HG02759 (cell line): ENCODE results near the gene CDC37L1.
A peak's percentile ranks its signal among the peaks of the same experiment; 100 is the strongest.

ENCODE experiments used
- ATAC-seq: cut with Tn5 transposase; IDR thresholded peaks from one replicate; pipeline ENCODE4 v1.9.1; 2021; ENCODE audit warnings: mild to moderate bottlenecking, moderate library complexity; ENCODE audit not compliant: unreplicated experiment

The CDC37L1 gene

DNA sequence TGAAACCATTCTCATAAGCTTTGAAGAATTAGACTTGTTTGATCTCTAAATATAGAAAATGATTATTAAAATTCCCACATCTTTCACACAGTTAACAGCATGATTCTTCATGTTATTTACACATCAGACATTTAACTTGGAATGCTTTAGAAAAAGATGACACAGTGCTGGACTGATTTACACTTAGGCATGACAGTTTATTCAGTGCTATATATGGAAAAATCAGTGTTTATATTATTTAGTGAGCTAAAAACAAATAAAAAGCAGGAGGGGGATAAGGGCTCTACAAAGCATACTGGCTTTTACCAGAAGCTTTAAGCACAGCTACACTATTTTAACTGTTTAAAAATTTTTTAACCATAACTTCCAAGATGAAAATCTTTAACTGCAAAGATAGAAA lies 30.0 kb downstream of the CDC37L1 start:
- ATAC-seq, result no peak

DNA sequence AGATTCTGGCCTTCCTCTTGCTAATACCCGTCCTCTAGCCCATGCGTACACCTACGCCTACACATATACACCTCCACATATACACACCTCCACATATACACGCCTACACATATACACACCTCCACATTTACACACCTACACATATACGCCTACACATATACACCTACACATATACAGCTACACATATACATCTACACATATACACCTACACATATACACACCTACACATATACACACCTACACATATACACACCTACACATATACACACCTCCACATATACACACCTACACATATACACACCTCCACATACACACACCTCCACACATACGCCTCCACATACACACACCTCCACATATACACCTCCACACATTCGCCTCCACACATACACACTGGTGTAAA lies 34.5 kb downstream of the CDC37L1 start:
- no peak for ATAC-seq

- ATAC-seq, result no peak
These were observed 35.1 kb downstream of the CDC37L1 start for GRCh38 chr9:4714266-4715016.

GRCh38 chr9:4716163-4716562 lies 36.8 kb downstream of the CDC37L1 start:
- no peak for ATAC-seq

- no peak for ATAC-seq
These were observed 38.4 kb downstream of the CDC37L1 start for GRCh38 chr9:4717815-4718214.

DNA sequence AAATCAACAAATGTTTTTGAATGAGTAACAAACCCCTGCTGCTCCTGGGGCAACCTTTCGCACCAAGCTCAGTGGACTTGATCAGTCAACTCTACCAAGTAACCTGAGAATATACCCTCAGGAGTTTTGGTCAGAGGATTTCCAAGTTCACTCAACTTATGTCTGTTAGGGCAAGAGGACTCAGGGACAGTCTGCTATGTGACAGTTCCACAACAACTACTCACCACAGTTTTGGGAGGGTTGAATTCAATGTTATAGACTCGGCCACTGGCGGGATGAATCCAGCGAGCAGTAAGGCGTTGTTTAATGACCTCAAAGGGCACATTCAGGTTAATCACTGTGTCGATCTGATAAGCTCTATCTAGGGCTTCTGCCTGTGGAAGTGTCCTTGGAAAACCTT lies 39.5 kb downstream of the CDC37L1 start:
- no peak for ATAC-seq

DNA sequence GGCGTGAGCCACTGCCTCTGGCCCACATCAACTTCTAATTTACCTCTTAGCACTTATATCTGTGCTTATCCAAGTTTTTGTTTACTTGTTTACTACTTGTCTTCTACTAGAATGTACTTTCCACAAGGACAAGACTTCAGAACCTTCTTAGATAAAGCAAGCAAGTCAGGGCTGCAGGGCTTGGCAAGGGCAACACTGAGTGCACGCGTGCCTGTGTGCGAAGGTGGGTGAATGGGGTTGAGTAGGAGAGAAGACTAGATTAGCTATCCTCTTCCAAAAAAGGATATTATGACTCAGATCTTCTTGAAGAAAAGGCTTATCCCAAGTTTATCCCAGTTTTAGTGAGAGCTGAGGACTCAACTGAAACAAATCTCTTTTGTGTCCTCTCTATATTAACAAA lies 42.4 kb downstream of the CDC37L1 start:
- ATAC-seq, result no peak

- no peak for ATAC-seq
These were observed 46.5 kb downstream of the CDC37L1 start for GRCh38 chr9:4725706-4726442.

DNA sequence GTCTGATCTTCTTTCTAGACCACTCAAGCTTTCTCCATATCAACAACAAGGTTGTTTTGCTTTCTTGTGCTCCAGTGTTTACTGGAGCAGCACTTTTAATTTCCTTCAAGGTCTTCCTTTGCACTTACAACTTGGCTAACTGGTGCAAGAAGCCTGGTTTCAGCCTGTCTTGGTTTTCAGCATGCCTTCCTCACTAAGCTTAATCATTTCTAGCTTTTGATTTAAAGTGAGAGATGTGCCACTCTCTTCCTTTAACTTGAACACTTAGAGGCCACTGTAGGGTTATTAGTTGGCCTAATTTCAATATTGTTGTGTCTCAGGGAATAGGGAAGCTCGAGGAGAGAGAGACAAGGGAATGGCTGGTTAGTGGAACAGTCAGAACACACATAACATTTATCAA lies 48.2 kb downstream of the CDC37L1 start:
- ATAC-seq, result no peak

DNA sequence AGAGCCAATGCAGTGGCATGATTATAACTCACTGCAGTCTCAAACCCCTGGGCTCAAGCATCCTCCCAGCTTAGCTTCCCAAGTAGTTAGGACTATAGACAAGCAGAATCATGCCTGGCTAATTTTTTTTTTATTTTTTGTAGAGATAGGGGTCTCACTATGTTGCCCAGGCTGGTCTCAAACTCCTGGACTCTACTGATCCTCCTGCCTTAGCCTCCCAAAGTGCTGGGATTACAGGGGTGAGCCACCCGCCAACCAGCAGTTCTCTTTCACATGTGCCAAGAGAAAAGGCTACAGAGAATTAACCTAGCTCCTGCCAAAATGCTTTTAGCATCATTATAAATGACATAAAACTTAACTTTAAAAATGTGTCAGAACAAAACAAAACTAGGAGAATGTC lies 53.5 kb downstream of the CDC37L1 start:
- ATAC-seq, result no peak

- no peak for ATAC-seq
These were observed 54.8 kb downstream of the CDC37L1 start for GRCh38 chr9:4734150-4734549.

- ATAC-seq, result no peak
These were observed 59.7 kb downstream of the CDC37L1 start for GRCh38 chr9:4738866-4739586.

GRCh38 chr9:4739587-4740387 lies 60.4 kb downstream of the CDC37L1 start:
- ATAC-seq, result no peak

GRCh38 chr9:4740388-4740637 lies 60.9 kb downstream of the CDC37L1 start:
- no peak for ATAC-seq

DNA sequence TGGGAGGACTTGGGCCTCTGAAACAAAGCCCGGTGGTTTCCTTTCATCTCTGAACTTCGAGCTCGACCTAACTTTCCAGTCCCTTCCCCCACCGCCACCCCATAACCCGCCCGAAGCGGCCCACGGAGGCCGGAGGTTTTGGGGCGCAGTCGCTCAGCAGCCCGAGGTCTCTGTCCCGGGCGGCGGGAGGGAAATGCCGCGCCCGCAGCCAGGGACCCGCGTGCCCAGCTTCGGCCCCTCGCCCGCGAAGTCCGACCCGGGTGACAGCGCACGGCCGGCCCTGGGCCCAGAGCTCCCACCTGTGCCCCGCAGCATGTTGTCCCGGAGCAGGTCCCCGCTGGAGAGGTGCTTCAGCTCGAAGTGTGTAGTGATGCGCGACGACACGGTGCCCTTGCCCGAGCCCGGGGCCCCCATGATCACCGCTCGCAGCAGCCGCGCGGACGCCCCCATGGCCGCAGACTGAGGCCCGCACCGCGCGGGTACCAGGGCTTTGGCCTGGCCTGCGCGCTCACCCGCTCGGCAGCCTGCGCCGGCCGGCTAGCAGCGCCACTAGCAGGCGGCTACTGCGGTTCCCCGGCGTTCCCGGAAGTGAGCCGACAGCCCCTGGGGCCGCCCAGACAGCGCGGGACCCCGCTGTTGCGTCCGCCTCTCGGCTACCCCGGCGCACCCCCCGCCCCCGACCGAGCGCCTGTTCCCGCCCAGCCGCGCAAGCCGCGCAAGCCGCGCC lies 61.4 kb downstream of the CDC37L1 start, which contains the start of gene AK3:
AK3 (minus strand) TSS at position 565 of the 727 bp plus-strand sequence; CDS start at position 450, 115 bp downstream.
- ATAC-seq, result peak; percentile 93

DNA sequence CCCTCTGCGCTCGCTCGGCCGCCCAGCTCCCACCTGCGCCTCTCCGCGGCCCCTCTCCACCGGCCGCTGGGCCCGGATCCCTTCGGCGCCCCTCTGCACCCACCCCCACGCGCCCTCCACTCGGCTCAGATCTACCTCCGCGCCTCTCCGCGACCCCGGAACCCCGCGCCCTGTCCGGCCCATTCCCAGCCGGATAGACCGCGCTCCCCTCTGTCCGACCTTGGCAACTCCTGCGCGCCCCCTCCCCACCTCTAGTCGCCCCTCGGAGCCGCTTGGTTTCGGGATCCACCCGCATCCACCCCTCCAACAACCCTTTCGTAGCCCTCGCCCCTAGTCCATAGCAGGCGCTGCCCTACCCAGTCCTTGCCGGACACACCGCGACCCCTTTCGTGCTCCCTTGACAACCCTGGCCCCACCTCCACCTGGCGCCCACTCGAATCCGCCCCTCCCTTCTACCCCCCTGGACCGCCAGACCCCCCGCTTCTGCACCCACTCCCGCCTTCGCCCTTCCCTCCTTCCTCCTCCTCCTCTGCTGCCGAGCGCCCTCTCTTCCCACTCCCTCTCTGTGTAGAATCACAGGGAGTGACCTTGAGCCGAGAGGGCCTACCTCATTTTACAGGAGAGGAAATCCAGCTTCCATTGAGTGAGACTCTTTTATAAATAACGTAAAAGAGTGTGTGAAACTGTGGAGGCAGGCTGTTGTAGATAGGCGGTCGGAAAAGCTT lies 62.2 kb downstream of the CDC37L1 start:
- ATAC-seq, result no peak

DNA sequence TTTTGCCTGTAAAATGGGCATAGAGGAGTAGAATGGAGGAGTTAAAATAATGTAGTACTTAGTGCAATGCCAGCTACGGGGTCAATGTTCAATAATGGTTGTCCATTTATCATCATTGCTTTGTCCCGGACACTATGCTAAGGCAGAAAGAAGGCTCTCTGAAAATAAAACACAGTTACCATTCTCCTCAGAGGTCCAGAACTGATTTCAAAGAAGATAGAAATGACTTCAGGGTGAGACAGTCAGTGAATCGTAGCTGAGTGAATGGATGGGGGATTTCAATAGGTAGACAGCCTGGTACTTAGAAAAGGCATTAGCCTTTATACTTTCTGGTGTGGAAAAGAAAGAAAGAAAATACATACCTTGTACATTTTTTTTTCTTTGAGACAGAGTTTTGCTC lies 62.9 kb downstream of the CDC37L1 start:
- ATAC-seq, result no peak

DNA sequence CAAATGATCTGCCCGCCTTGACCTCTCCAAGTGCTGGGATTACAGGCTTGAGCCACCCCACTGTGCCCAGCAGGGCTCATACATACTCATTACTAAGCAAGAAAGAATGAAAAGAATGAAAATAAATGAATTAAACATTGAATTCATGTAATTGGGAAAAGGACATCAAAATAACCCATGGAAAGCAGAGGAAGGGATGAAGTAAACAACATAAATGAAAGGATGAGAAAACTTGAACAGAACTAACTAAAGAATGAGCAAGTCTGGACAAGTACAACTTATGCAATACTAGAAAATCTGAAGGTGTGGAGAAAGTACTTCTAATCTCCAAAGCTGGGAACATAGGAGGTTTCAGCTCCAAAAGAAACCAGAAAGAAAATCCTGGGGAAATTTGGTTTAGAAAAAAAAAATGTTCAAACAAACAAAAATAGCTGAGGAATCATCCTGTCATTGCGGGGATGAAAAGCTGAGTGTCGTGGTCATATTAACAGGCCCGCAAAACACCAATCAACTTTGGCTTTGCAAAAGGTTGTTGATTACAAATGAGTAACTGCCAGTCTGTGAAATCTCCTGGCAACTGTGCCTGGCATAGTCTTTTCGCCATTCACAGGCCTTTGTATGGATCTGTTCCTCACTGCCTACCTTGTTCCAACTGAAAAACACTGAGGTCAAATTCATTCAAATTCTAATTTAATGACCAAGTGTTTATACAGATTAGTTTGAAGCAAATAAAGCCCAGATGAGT lies 63.9 kb downstream of the CDC37L1 start:
- no peak for ATAC-seq
